HCT116 (cell line): ENCODE results near the gene MUC13. TPM values are rescaled to one million over a fixed set of nuclear protein-coding genes. Genes with fewer than 3 reads are reported as not detected.
A peak's percentile ranks its signal among the peaks of the same experiment; 100 is the strongest.

Source experiments
- ATAC-seq: fragments of 200-7000 bp; cut with Tn5 transposase; 2 replicates; pipeline ENCODE4 v1.9.1; 2020; ENCODE audit warnings: mild to moderate bottlenecking, moderate library complexity
- BruUV-seq: library from RNA; stranded (reverse); fragments of 400-500 nt; replicated peaks from 2 replicates; lab custom pipeline; 2021; lab: Mats Ljungman, UMichigan
- CTCF ChIA-PET: fragments of 300-600 bp; sonication (Branson Sonifier 250); formaldehyde crosslinking; loops from one replicate; lab custom pipeline; 2021; ENCODE audit warnings: antibody characterized with exemption; lab: Charles Lee
- POLR2A ChIA-PET: fragments of 300-600, 350-600 bp; sonication (Branson Sonifier 250); formaldehyde crosslinking; loops from one replicate; lab custom pipeline; 2021; ENCODE audit warnings: antibody characterized with exemption; lab: Charles Lee
- RAD21 ChIA-PET, 2 experiments: fragments of 300-600 bp; sonication (Branson Sonifier 250); formaldehyde crosslinking; loops; one replicate each; lab custom pipeline; 2023; ENCODE audit warnings: low total read pairs in 2 of 2; ENCODE audit not compliant: uncharacterized antibody in 2 of 2, unreplicated experiment in 2 of 2, low non-redundant PET in 1 of 2; lab: Charles Lee
- DNase-seq: peaks from one replicate; pipeline ENCODE4 v3.0.0-alpha.2; 2010; ENCODE audit warnings: low read depth, low spot score
- H2AFZ ChIP-seq: fragments of 200-600 bp; shearing (Covaris generic), sonication (generic); 2 replicates; pipeline ENCODE4 v1.6.1; 2017; ENCODE audit warnings: low read depth, mixed run types, mixed read lengths, antibody characterized with exemption, low read length; ENCODE audit not compliant: poor library complexity, severe bottlenecking
- H3K27ac ChIP-seq: 2 replicates; pipeline ENCODE4 v1.5.1; 2012; ENCODE audit warnings: low read depth, low read length
- H3K27me3 ChIP-seq: fragments of 200-600 bp; sonication (generic); 2 replicates; pipeline ENCODE4 v1.6.1; 2016; ENCODE audit warnings: mixed run types, low read length, mixed read lengths; ENCODE audit not compliant: insufficient read depth
- H3K36me3 ChIP-seq, 2 experiments: fragments of 200-500 bp in 1 of 2; fragments of 200-600 bp in 1 of 2; sonication (Bioruptor generic) in 1 of 2; sonication (generic) in 1 of 2; 2 replicates each; pipeline versions ENCODE4 v1.5.1 to v1.6.1; 2014 to 2016; ENCODE audit warnings: low read length in 2 of 2, inconsistent platforms in 1 of 2, mixed read lengths in 1 of 2, mixed run types in 1 of 2; ENCODE audit not compliant: insufficient read depth in 2 of 2, control insufficient read depth in 1 of 2
- H3K4me1 ChIP-seq, 2 experiments: fragments of 200-600 bp in 1 of 2; sonication (generic) in 1 of 2; 2 replicates each; pipeline versions ENCODE4 v1.5.1 to v1.6.1; 2012 to 2017; ENCODE audit warnings: low read length in 2 of 2, inconsistent platforms in 1 of 2, mild to moderate bottlenecking in 1 of 2, mixed read lengths in 1 of 2, mixed run types in 1 of 2, moderate library complexity in 1 of 2; ENCODE audit not compliant: insufficient read depth in 2 of 2, control insufficient read depth in 1 of 2
- H3K4me2 ChIP-seq: fragments of 200-600 bp; sonication (generic); 2 replicates; pipeline ENCODE4 v1.6.1; 2017; ENCODE audit warnings: mixed run types, low read length, mixed read lengths
- H3K4me3 ChIP-seq, 2 experiments: fragments of 200-600 bp in 1 of 2; sonication (generic) in 1 of 2; replicated peaks in 1 of 2; 2 replicates each; pipeline ENCODE4 v1.5.1; 2011 to 2016; ENCODE audit warnings: low read length in 2 of 2, control low read depth in 1 of 2, low read depth in 1 of 2, mild to moderate bottlenecking in 1 of 2, mixed read lengths in 1 of 2, mixed run types in 1 of 2
- H3K79me2 ChIP-seq: fragments of 200-600 bp; sonication (generic); 2 replicates; pipeline ENCODE4 v1.6.1; 2017; ENCODE audit warnings: mild to moderate bottlenecking, mixed run types, low read length, moderate library complexity, mixed read lengths; ENCODE audit not compliant: insufficient read depth
- H3K9ac ChIP-seq: fragments of 200-600 bp; sonication (generic); 2 replicates; pipeline ENCODE4 v1.6.1; 2016; ENCODE audit warnings: low read length, mixed read lengths
- H3K9me2 ChIP-seq: fragments of 200-600 bp; sonication (generic), shearing (Covaris generic); 2 replicates; pipeline ENCODE4 v1.6.1; 2017; ENCODE audit warnings: mixed run types, mild to moderate bottlenecking, moderate library complexity; ENCODE audit not compliant: insufficient read depth
- H3K9me3 ChIP-seq, 2 experiments: fragments of 200-500 bp in 1 of 2; fragments of 200-600 bp in 1 of 2; sonication (Bioruptor generic) in 1 of 2; sonication (generic) in 1 of 2; 2 replicates each; pipeline ENCODE4 v1.6.1; 2014 to 2017; ENCODE audit warnings: low read length in 2 of 2, mixed read lengths in 2 of 2, inconsistent platforms in 1 of 2, low read depth in 1 of 2, mild to moderate bottlenecking in 1 of 2, mixed run types in 1 of 2, moderate library complexity in 1 of 2; ENCODE audit not compliant: control insufficient read depth in 1 of 2, insufficient read depth in 1 of 2
- H4K20me1 ChIP-seq: fragments of 200-600 bp; sonication (generic), shearing (Covaris generic); 2 replicates; pipeline ENCODE4 v1.6.1; 2017; ENCODE audit warnings: mixed run types, mild to moderate bottlenecking, moderate library complexity; ENCODE audit not compliant: insufficient read depth
- CBX3 ChIP-seq: IDR thresholded peaks from 2 replicates; pipeline ENCODE4 v1.6.1; 2012; ENCODE audit warnings: low read depth
- CEBPB ChIP-seq: IDR thresholded peaks from 2 replicates; pipeline ENCODE4 v1.6.1; 2012; ENCODE audit warnings: low read depth
- EGR1 ChIP-seq: IDR thresholded peaks from 2 replicates; pipeline ENCODE4 v1.6.1; 2012; ENCODE audit warnings: low read depth
- ELF1 ChIP-seq: IDR thresholded peaks from 2 replicates; pipeline ENCODE4 v1.6.1; 2012; ENCODE audit warnings: low read depth, borderline replicate concordance
- FOSL1 ChIP-seq: IDR thresholded peaks from 2 replicates; pipeline ENCODE4 v1.6.1; 2012; ENCODE audit warnings: low read depth
- POLR2A ChIP-seq: IDR thresholded peaks from 2 replicates; pipeline ENCODE4 v1.7.0; 2011; ENCODE audit warnings: borderline replicate concordance; ENCODE audit not compliant: insufficient read depth, insufficient read length; ENCODE audit errors: extremely low read depth
- RAD21 ChIP-seq: IDR thresholded peaks from 2 replicates; pipeline ENCODE4 v1.6.1; 2012; ENCODE audit warnings: low read depth, mild to moderate bottlenecking
- REST ChIP-seq: IDR thresholded peaks from 2 replicates; pipeline ENCODE4 v1.6.1; 2012; ENCODE audit warnings: low read depth
- SIN3A ChIP-seq: IDR thresholded peaks from 2 replicates; pipeline ENCODE4 v1.6.1; 2012; ENCODE audit warnings: low read depth
- TCF7L2 ChIP-seq: IDR thresholded peaks from 2 replicates; pipeline ENCODE4 v1.7.0; 2011; ENCODE audit warnings: borderline replicate concordance, inconsistent platforms; ENCODE audit not compliant: insufficient read depth, insufficient read length; ENCODE audit errors: extremely low read depth
- YY1 ChIP-seq: IDR thresholded peaks from 2 replicates; pipeline ENCODE4 v1.6.1; 2011; ENCODE audit warnings: low read length, low read depth, moderate library complexity, mild to moderate bottlenecking; ENCODE audit not compliant: insufficient replicate concordance; ENCODE audit errors: extremely low read depth
- ZBTB33 ChIP-seq: IDR thresholded peaks from 2 replicates; pipeline ENCODE4 v1.6.1; 2011; ENCODE audit warnings: mild to moderate bottlenecking, low read length, moderate library complexity; ENCODE audit not compliant: insufficient replicate concordance; ENCODE audit errors: extremely low read depth
- ZFX ChIP-seq: fragments of 450-650 bp; IDR thresholded peaks from 2 replicates; pipeline ENCODE4 v1.6.1; 2017
- ZNF274 ChIP-seq: fragments of 200-500 bp; sonication (Bioruptor generic); IDR thresholded peaks from 2 replicates; pipeline ENCODE4 v1.6.1; 2014; ENCODE audit warnings: mild to moderate bottlenecking, low read depth, low read length, inconsistent platforms
- intact Hi-C: fragments of 100-400 bp; cut with micrococcal nuclease; formaldehyde crosslinking; loops from 2 replicates; pipeline ENCODE4 v1.10.0; 2022
- total RNA-seq: library from RNA; stranded (reverse); gene quantifications from one replicate; pipeline ENCODE4 v1.2.1, GENCODE V29; 2021; ENCODE audit not compliant: unreplicated experiment

The MUC13 gene
- total RNA-seq, 1 experiment from 2014 or later, result 0.44 TPM

GRCh38 chr3:124887932-124888298 lies 46.6 kb downstream of the MUC13 start:
- Histone ChIP-seq H3K4me1 (peaks cover 31 to 48% of the 10 kb centered on the region in 2 experiments), H3K27me3 (no peaks in the 10 kb centered on the region), H3K79me2 (peaks cover 21% of the 10 kb centered on the region), H3K9me2 (no peaks in the 10 kb centered on the region), H4K20me1 (no peaks in the 10 kb centered on the region), H3K27ac (peak overlapping the region; percentile 88), H3K9me3 (no peaks in the 10 kb centered on the region), H3K4me2 (peak overlapping the region; percentile 98), H2AFZ (no peak overlapping the region), H3K36me3 (no peaks in the 10 kb centered on the region), H3K4me3 (peak overlapping the region; percentile 61 to 78), H3K9ac (0 out of 2 replicates have a peak overlapping the region, but pooled peaks have one; percentile 77)
- no TSS peak for BruUV-seq
- intact Hi-C loops, result loop anchor here (1.0 kb wide), 2 partner anchors 9 to 102 kb away; no protein-coding TSS in a partner anchor
- ATAC-seq (no peak), DNase-seq (no peak)
- ChIA-PET CTCF (interaction anchor here (1.0 to 1.4 kb wide), 3 partner anchors 13 to 127 kb away, joined by 4 to 6 read pairs (median 4); no protein-coding TSS in a partner anchor), POLR2A (no interaction called here), RAD21 (no interaction called here)
- TF ChIP-seq POLR2A (no peak), SIN3A (no peak), EGR1 (no peak), TCF7L2 (no peak), YY1 (no peak), RAD21 (no peak), ELF1 (no peak), REST (no peak), FOSL1 (no peak), ZBTB33 (no peak), CEBPB (no peak), ZFX (no peak), CBX3 (no peak), ZNF274 (no peak)
